CD4-positive, alpha-beta T cell treated with Interleukin-4 for 4 hours (primary cell): Measurements from ENCODE around the gene FUOM.
"Not testable (repeated sequence)": the region's sequence is repeated elsewhere in the genome, so short reads cannot be mapped to it uniquely, and the experiment has no call there.

Experiments used
- DNase-seq: peaks from one replicate; pipeline ENCODE4 v3.0.0-alpha.2; 2020

Gene FUOM

GRCh38 chr10:133388236-133388972, 30.6 kb upstream of the FUOM start:
- no peak for DNase-seq

DNA sequence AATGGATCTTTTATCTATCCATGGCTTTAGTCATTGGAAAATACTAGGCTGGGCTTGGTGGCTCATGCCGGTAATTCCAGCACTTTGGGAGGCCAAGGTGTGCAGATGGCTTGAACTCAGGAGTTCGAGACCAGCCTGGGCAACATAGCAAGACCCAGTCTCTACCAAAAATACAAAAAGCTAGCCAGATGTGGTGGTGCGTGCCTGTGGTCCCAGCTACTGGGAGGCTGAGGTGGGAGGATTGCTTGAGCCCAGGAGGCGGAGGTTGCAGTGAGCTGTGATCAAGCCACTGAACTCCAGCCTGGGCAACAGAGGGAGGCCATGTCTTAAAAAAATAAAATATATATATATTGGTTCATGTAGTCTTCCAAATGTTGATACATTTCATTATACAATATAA, 29.1 kb upstream of the FUOM start:
- not testable (repeated sequence) for DNase-seq

- no peak for DNase-seq
Measured at GRCh38 chr10:133385214-133385613, 27.4 kb upstream of the FUOM start.

DNA sequence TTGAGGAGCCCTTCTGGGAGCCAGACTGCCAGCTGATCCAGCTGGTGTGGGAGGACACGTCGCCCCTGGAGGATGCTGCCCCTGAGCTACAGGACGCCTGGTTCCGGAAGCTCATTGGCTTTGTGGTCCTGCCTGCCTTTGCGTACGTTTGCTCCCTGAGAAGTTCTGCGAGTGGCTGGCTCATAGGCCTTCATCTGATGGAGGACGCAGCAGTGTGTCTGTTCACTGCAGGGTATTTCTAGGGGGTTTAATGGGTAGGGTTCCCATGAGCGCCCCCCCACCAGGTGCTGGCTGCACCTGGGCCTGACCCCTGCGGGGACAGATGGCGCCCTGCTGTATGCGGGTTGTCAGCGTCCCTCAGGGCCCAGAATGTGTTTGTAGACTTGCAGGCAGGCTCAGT, 26.3 kb upstream of the FUOM start:
- DNase-seq = no peak

DNA sequence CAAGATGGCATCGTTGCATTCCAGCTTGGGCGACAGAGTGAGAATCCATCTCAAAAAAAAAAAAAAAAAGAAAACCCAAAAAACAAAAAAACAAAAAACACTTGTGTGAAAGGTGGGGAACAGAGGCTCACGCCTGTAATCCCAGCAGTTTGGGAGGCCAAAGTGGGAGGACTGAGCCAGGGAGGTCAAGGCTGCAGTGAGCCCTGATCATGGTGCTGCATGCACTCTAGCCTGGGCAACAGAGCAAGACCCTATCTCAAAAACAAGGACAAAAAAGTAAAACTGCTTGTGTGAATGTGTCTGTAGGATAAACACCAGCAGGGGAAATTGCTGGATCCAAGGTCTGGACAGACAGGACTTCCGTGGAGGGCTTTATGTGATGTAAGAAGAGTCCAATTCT, 25.7 kb upstream of the FUOM start:
- DNase-seq = no peak

DNA sequence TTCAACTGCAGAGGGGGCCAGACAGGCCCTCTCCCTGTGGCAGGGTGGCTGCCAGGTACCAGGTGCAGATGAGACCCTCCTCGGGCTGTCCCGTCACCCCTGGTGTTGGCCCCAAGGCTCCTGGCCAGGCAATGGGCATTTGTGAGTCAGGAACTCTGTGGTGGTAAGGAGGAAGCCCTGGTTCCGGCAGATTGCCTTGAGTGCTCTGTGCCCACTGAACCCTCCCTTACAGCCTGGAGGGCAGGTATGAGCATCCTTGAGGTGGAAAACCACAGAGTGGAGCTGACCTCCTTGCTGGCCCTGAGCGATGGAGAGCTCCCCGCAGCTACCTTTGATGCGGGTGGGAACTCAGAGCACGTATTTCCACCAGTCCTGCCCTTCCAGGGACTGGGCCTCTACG, 23.2 kb upstream of the FUOM start:
- no peak for DNase-seq

DNA sequence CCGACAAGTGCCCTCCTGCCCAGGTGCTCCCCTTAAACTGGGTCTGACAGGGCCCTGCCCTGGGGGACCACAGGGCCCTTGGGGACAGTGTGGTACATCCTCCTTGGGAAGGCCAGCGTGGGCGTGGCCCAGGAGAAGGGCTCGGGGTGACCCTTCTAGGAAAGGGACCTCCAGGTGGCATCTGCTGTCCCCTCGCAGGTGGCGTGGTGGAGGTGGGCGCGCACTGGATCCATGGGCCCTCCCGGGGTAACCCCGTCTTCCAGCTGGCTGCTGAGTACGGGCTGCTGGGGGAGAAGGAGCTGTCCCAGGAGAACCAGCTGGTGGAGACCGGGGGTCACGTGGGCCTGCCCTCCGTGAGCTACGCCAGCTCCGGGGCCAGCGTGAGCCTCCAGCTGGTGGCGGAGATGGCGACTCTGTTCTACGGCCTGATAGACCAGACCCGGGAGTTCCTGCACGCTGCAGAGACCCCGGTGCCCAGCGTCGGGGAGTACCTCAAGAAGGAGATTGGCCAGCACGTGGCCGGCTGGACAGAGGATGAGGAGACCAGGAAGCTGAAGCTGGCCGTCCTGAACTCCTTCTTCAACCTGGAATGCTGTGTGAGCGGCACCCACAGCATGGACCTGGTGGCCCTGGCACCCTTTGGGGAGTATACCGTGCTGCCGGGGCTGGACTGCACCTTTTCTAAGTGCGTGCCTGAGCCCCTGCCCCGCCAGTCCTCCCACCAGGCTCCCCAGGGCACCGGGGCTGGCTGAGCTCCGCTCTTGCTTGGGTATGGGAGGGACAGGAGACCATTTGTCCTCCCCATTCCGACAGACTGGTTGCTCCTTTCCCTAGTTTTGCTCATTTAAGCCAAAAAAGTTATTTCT, 22.2 kb upstream of the FUOM start:
- no peak for DNase-seq

GRCh38 chr10:133379152-133379800, 21.5 kb upstream of the FUOM start, which contains the start of gene PAOX:
PAOX (plus strand) TSS chr10:133379262; CDS start chr10:133379317, 55 bp downstream.
- peak; percentile 67 for DNase-seq

GRCh38 chr10:133378251-133379096, 20.7 kb upstream of the FUOM start:
- peak; percentile 57 for DNase-seq

DNA sequence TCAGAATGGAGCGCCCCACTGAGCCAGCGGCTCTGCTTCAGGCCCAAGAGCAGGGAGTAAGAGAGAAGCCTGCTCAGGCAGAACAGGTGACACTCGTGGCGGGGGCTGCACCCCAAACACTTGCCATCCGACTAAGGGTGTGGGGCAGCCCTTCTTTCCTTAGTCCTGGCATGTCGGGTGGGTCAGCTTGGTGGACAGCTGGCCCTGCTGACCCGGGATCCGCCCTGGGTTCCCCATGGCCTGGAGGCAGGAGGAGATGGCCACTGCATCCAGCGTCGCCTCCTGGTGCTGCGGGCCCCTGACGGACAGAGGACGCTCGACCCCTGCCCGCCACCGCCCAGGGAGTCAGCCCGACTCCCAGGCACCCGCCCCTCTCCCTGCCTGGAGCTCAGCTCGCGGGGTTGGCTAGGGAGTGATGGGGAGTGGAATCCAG, 20.0 kb upstream of the FUOM start:
- DNase-seq = no peak

GRCh38 chr10:133377025-133377817, 19.4 kb upstream of the FUOM start:
- DNase-seq = no peak

DNA sequence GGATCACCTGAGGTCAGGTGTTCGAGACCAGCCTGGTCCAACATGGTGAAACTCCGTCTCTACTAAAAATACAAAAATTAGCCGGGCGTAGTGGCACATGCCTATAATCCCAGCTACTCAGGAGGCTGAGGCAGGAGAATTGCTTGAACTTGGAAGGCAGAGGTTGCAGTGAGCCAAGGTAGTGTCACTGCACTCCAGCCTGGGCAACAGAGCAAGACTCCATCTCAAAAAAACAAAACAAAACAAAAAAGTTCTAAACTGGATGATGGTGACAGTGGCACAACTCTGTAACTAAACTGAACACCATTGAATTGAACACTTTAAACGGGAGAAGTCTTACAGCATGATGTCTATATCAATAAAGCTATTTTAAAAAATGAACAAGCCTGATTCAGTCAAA, 18.4 kb upstream of the FUOM start:
- DNase-seq = not testable (repeated sequence)

GRCh38 chr10:133375357-133376115, 17.7 kb upstream of the FUOM start:
- DNase-seq = no peak

GRCh38 chr10:133373174-133374090, 15.6 kb upstream of the FUOM start, which contains the start of gene ECHS1:
ECHS1 (minus strand) TSS chr10:133373354; CDS start chr10:133373333, 21 bp downstream.
- peak; percentile 90 for DNase-seq

- DNase-seq = no peak
Measured at GRCh38 chr10:133372507-133372906, 14.7 kb upstream of the FUOM start.

DNA sequence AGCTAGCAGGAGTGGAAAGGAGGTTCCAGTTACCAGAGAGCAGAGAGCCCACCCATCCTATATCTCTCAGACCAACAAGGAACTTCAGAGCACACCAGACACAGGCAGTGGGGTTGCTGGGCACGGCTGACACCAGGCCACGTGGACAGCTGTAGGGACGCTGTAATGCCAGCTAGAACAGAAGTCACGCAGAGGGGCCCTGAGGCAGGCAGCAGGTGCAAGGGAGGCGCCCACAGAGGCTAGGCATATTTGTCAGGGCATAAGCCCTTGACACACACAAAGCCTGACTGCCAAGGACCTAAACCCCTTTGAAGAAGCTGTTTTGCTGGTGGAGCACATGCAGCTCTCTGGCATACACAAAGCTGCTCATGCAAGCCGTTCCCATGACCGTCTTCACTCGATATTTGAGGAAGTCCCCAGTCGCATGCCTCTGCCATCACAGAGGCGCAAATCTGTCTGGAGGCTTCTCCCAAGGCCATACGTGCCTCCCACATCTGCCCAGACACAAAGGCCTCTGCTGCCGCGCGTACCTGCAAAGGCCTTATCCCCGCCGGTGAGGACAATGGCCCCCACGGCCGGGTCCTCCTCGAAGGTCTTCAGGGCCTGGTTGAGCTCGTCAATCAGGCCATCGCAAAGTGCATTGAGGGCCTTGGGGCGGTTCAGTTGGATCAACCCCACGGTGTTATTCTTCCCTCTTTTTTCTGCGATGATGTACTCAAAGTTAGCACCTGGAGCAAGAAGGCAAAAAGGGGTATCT, 12.4 kb upstream of the FUOM start:
- no peak for DNase-seq

- no peak for DNase-seq
Measured at GRCh38 chr10:133368153-133368552, 10.3 kb upstream of the FUOM start.

- not testable (repeated sequence) for DNase-seq
Measured at GRCh38 chr10:133367461-133367860, 9.6 kb upstream of the FUOM start.

DNA sequence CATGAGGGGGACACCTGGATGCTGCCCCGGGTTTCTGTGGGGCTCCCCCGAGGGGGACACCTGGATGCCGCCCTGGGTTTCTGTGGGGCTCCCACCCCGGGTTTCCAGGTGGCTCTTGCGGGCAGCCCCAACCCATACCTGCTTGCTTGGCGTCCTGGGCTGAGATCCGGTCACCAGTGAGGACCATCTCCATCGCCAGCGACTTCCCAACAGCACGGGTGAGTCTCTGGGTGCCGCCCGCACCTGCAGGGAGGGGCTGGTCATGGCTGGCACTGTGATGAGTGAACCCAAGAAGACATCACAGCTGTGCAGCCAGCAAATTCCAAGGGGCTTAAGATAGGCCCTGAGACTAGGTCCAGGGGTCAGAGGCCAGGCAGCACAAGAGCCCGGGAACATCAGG, 8.9 kb upstream of the FUOM start:
- DNase-seq = no peak
